ENCODE data around the gene CABP7. TPM values are rescaled to one million over a fixed set of nuclear protein-coding genes. Genes with fewer than 3 reads are reported as not detected.
A peak's percentile ranks its signal among the peaks of the same experiment; 100 is the strongest.

Gene CABP7
- total RNA-seq, 1 donor from 2014 or later: 0.05 TPM

GRCh38 chr22:29704528-29705285 is 15.1 kb upstream of the CABP7 start:
- no peak overlapping the region for H3K27ac Mint-ChIP-seq
- no peak overlapping the region for H3K4me3 Mint-ChIP-seq (ENCODE audit: low read depth)
- no peaks in the 10 kb centered on the region for H3K9me3 Mint-ChIP-seq
- no peaks in the 10 kb centered on the region for H3K36me3 Mint-ChIP-seq (ENCODE audit: low read depth)
- intact Hi-C loops (cut with micrococcal nuclease): loop anchor here (5.0 kb wide), 1 partner anchor 48 kb away; no protein-coding TSS in a partner anchor
- H3K4me1 Mint-ChIP-seq (ENCODE audit: low read depth): peaks cover 5% of the 10 kb centered on the region
- H3K27me3 Mint-ChIP-seq (ENCODE audit: low read depth): peaks cover 12% of the 10 kb centered on the region
- no peak for DNase-seq (ENCODE audit: low spot score)

GRCh38 chr22:29705651-29706050 is 14.2 kb upstream of the CABP7 start:
- no peaks in the 10 kb centered on the region for H3K36me3 Mint-ChIP-seq (ENCODE audit: low read depth)
- peaks cover 12% of the 10 kb centered on the region for H3K27me3 Mint-ChIP-seq (ENCODE audit: low read depth)
- H3K9me3 Mint-ChIP-seq: no peaks in the 10 kb centered on the region
- H3K4me3 Mint-ChIP-seq (ENCODE audit: low read depth): no peak overlapping the region
- intact Hi-C loops (cut with micrococcal nuclease): no loop called here
- peaks cover 5% of the 10 kb centered on the region for H3K4me1 Mint-ChIP-seq (ENCODE audit: low read depth)
- no peak overlapping the region for H3K27ac Mint-ChIP-seq
- DNase-seq (ENCODE audit: low spot score): no peak

- intact Hi-C loops (cut with micrococcal nuclease): no loop called here
- no peaks in the 10 kb centered on the region for H3K4me1 Mint-ChIP-seq (ENCODE audit: low read depth)
- peaks cover 12% of the 10 kb centered on the region for H3K27me3 Mint-ChIP-seq (ENCODE audit: low read depth)
- no peaks in the 10 kb centered on the region for H3K9me3 Mint-ChIP-seq
- no peak for DNase-seq (ENCODE audit: low spot score)
- H3K27ac Mint-ChIP-seq: no peak overlapping the region
- no peak overlapping the region for H3K4me3 Mint-ChIP-seq (ENCODE audit: low read depth)
- no peaks in the 10 kb centered on the region for H3K36me3 Mint-ChIP-seq (ENCODE audit: low read depth)
Measured at GRCh38 chr22:29706486-29706885, 13.3 kb upstream of the CABP7 start.

DNA sequence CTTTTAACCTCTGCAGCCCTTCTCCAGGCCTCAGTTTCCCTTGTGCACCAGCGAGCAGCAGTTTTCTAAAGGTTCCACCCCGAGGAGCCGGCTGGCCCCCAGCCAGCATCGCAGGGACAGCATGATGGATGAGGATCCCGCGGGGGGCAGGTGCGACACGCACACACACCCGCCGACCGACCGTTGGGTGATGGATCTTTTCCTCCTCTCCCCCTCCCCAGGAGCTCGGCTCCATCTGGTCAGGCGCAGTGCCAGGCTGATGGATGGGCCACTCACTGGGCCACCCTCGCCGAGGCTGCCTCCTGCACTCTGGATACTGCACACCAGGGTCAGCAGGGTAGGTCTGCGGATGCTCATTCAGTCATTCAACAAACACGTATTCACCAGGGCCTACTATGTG is 12.8 kb upstream of the CABP7 start:
- H3K36me3 Mint-ChIP-seq (ENCODE audit: low read depth): no peaks in the 10 kb centered on the region

GRCh38 chr22:29707471-29707870 is 12.3 kb upstream of the CABP7 start:
- Mint-ChIP-seq H3K4me1 (ENCODE audit: low read depth) (no peaks in the 10 kb centered on the region), H3K27ac (no peak overlapping the region), H3K36me3 (ENCODE audit: low read depth) (no peaks in the 10 kb centered on the region), H3K27me3 (ENCODE audit: low read depth) (peaks cover 9% of the 10 kb centered on the region), H3K4me3 (ENCODE audit: low read depth) (no peak overlapping the region), H3K9me3 (no peaks in the 10 kb centered on the region)
- intact Hi-C loops (cut with micrococcal nuclease): no loop called here
- no peak for DNase-seq (ENCODE audit: low spot score)

More for the DNA sequence above, 12.8 kb upstream of the CABP7 start:
- H3K27ac Mint-ChIP-seq: no peak overlapping the region
- H3K27me3 Mint-ChIP-seq (ENCODE audit: low read depth): peaks cover 10% of the 10 kb centered on the region
- H3K4me1 Mint-ChIP-seq (ENCODE audit: low read depth): no peaks in the 10 kb centered on the region
- DNase-seq (ENCODE audit: low spot score): no peak
- no peak overlapping the region for H3K4me3 Mint-ChIP-seq (ENCODE audit: low read depth)
- H3K9me3 Mint-ChIP-seq: no peaks in the 10 kb centered on the region
- intact Hi-C loops (cut with micrococcal nuclease): no loop called here

GRCh38 chr22:29710193-29710592 is 9.6 kb upstream of the CABP7 start:
- DNase-seq (ENCODE audit: low spot score): no peak
- Mint-ChIP-seq H3K27me3 (ENCODE audit: low read depth) (no peaks in the 10 kb centered on the region), H3K4me1 (ENCODE audit: low read depth) (no peaks in the 10 kb centered on the region), H3K36me3 (ENCODE audit: low read depth) (no peaks in the 10 kb centered on the region), H3K27ac (no peak overlapping the region), H3K9me3 (no peaks in the 10 kb centered on the region), H3K4me3 (ENCODE audit: low read depth) (no peak overlapping the region)
- intact Hi-C loops (cut with micrococcal nuclease): loop anchor here (10.0 kb wide), 1 partner anchor 295 kb away; no protein-coding TSS in a partner anchor

DNA sequence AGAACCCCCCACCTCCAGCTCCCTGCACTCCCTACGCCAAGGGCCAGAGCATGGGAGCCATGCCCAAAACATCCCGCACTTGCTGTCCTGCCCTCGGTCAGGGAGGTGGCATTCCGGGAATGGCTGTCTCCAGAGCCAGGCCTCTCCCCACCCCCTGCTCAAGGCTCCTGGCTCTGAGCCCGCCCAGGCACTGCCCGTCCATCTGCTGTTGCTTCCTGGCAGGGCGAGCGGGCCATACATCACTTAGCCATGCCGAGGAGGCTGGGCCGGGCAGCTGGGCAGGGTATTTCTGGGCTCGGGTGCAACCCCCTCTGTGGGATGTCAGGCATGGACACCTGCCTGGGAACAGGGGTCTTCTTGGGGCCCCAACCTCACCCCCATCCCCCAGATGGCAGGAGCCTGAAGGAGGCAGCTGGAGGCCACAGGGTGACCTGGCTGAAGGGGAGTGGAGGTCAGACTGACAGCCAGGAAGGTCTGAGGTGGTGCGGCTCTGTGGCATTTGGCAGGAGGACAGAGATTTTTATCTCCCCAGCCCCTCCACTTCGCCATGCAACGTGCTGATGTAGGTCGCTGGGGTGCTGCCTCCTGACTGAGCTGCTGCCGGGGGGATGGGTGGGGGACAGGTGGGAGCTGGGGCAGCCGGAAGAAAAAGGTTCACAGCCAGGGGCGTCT is 8.7 kb upstream of the CABP7 start:
- DNase-seq (ENCODE audit: low spot score): no peak
- no peaks in the 10 kb centered on the region for H3K9me3 Mint-ChIP-seq
- no peak overlapping the region for H3K4me3 Mint-ChIP-seq (ENCODE audit: low read depth)
- H3K27ac Mint-ChIP-seq: no peak overlapping the region
- no peaks in the 10 kb centered on the region for H3K4me1 Mint-ChIP-seq (ENCODE audit: low read depth)
- no peaks in the 10 kb centered on the region for H3K36me3 Mint-ChIP-seq (ENCODE audit: low read depth)
- no peaks in the 10 kb centered on the region for H3K27me3 Mint-ChIP-seq (ENCODE audit: low read depth)
- intact Hi-C loops (cut with micrococcal nuclease): loop anchor here (10.0 kb wide), 1 partner anchor 294 kb away; no protein-coding TSS in a partner anchor

GRCh38 chr22:29712119-29712518 is 7.7 kb upstream of the CABP7 start:
- Mint-ChIP-seq H3K4me1 (ENCODE audit: low read depth) (no peaks in the 10 kb centered on the region), H3K4me3 (ENCODE audit: low read depth) (no peak overlapping the region), H3K27ac (no peak overlapping the region), H3K36me3 (ENCODE audit: low read depth) (no peaks in the 10 kb centered on the region), H3K27me3 (ENCODE audit: low read depth) (peaks cover 8% of the 10 kb centered on the region), H3K9me3 (no peaks in the 10 kb centered on the region)
- intact Hi-C loops (cut with micrococcal nuclease): loop anchor here (10.0 kb wide), 1 partner anchor 293 kb away; no protein-coding TSS in a partner anchor
- DNase-seq (ENCODE audit: low spot score): no peak

DNA sequence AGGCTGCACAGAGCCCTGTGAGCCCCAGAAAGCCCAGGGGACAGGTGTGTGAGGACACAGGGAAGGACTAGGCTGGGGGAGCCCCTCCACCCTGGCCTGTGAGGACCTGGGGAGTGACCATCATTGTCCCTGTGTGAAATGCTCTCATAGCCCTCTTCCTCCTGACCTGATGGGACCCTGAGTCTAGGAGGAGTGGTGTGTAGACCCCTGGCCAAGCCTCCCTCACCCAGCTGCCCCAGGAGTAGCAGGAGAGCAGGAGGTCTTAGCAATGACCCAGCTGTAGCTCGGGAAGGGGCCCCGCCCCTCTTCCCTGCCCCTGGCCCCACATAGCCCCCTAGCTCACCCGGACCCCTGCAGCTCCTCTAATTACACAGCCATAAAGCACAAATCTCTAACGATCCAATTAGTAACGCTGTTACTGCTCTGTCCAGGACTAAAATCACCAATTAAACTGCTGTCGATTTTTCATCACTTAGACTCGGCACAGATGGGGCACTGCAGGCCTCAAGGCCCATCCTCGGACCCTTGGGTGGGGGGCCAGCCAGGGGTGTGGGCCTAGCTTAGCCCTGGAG is 6.6 kb upstream of the CABP7 start:
- Mint-ChIP-seq H3K4me1 (ENCODE audit: low read depth) (no peaks in the 10 kb centered on the region), H3K4me3 (ENCODE audit: low read depth) (no peak overlapping the region), H3K27me3 (ENCODE audit: low read depth) (peaks cover 16% of the 10 kb centered on the region), H3K9me3 (no peaks in the 10 kb centered on the region), H3K27ac (no peak overlapping the region), H3K36me3 (ENCODE audit: low read depth) (no peaks in the 10 kb centered on the region)
- intact Hi-C loops (cut with micrococcal nuclease): loop anchor here (10.0 kb wide), 1 partner anchor 292 kb away; no protein-coding TSS in a partner anchor
- no peak for DNase-seq (ENCODE audit: low spot score)

- intact Hi-C loops (cut with micrococcal nuclease): loop anchor here (10.0 kb wide), 1 partner anchor 290 kb away; no protein-coding TSS in a partner anchor
- H3K36me3 Mint-ChIP-seq (ENCODE audit: low read depth): no peaks in the 10 kb centered on the region
Measured at GRCh38 chr22:29715240-29715639, 4.6 kb upstream of the CABP7 start.

DNA sequence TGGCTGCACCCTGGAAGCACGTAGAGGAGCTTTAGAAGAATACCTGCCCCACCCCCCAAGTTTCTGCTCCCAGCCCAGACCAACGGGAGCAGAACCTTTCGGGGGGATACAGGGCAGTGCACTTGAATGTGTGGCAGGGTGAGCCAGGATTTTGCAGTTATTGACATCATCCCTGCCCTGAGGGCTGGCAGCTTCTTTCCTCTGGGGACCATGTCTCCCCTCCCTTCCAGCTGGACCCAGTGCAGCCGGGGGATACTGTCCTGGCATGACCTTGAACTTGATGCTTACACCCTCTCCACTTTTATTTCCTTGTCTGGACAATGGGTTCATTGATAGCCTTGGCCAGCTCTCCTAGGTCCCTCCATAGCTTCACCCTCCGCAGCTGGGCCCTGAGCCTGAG is 4.1 kb upstream of the CABP7 start:
- Mint-ChIP-seq H3K4me1 (ENCODE audit: low read depth) (peaks cover 2% of the 10 kb centered on the region), H3K27ac (no peak overlapping the region), H3K9me3 (no peaks in the 10 kb centered on the region), H3K27me3 (ENCODE audit: low read depth) (peaks cover 28% of the 10 kb centered on the region), H3K4me3 (ENCODE audit: low read depth) (no peak overlapping the region), H3K36me3 (ENCODE audit: low read depth) (no peaks in the 10 kb centered on the region)
- intact Hi-C loops (cut with micrococcal nuclease): loop anchor here (10.0 kb wide), 1 partner anchor 289 kb away; no protein-coding TSS in a partner anchor
- DNase-seq (ENCODE audit: low spot score): no peak

More at GRCh38 chr22:29715240-29715639, 4.6 kb upstream of the CABP7 start:
- H3K9me3 Mint-ChIP-seq: no peaks in the 10 kb centered on the region
- no peak overlapping the region for H3K4me3 Mint-ChIP-seq (ENCODE audit: low read depth)
- no peak for DNase-seq (ENCODE audit: low spot score)
- no peak overlapping the region for H3K27ac Mint-ChIP-seq
- H3K4me1 Mint-ChIP-seq (ENCODE audit: low read depth): peaks cover 2% of the 10 kb centered on the region
- H3K27me3 Mint-ChIP-seq (ENCODE audit: low read depth): peaks cover 28% of the 10 kb centered on the region

- H3K4me1 Mint-ChIP-seq (ENCODE audit: low read depth): peaks cover 2% of the 10 kb centered on the region
- intact Hi-C loops (cut with micrococcal nuclease): loop anchor here (10.0 kb wide), 1 partner anchor 288 kb away; no protein-coding TSS in a partner anchor
- H3K36me3 Mint-ChIP-seq (ENCODE audit: low read depth): no peaks in the 10 kb centered on the region
- H3K27ac Mint-ChIP-seq: no peak overlapping the region
- no peak overlapping the region for H3K4me3 Mint-ChIP-seq (ENCODE audit: low read depth)
- no peaks in the 10 kb centered on the region for H3K9me3 Mint-ChIP-seq
- peaks cover 36% of the 10 kb centered on the region for H3K27me3 Mint-ChIP-seq (ENCODE audit: low read depth)
- peak; percentile 22 for DNase-seq (ENCODE audit: low spot score)
Measured at GRCh38 chr22:29716814-29717545, 2.8 kb upstream of the CABP7 start.

Measured in activated T-helper 2 cell treated with anti-CD3 and anti-CD28 coated beads, Interferon-gamma antibody, Interleukin-2, Interleukin-4, amounts not matched to agents 10 μg/mL and 5 μg/mL and 100 μg/mL, durations not matched to agents 14 hours and 24 hours and 36 hours (primary cell).